PC-3 (cell line): ENCODE data around the gene ERCC6L2.

Experiments
- CTCF ChIP-seq: fragments of 300-600 bp; sonication (generic); conservative IDR thresholded peaks from 2 replicates; pipeline ENCODE4 v1.5.1; 2017; ENCODE audit warnings: antibody characterized with exemption, low read depth, mild to moderate bottlenecking, low read length
- EZH2 ChIP-seq: fragments of 300-600 bp; sonication (generic); IDR thresholded peaks from one replicate; pipeline ENCODE4 v1.6.1; 2017; ENCODE audit warnings: antibody characterized with exemption, mild to moderate bottlenecking, low read length; ENCODE audit not compliant: unreplicated experiment
- EZH2phosphoT487 ChIP-seq: fragments of 300-600 bp; sonication (generic); IDR thresholded peaks from 2 replicates; pipeline ENCODE4 v1.6.1; 2018; ENCODE audit warnings: mild to moderate bottlenecking, antibody characterized with exemption, low read length, borderline replicate concordance

DNA sequence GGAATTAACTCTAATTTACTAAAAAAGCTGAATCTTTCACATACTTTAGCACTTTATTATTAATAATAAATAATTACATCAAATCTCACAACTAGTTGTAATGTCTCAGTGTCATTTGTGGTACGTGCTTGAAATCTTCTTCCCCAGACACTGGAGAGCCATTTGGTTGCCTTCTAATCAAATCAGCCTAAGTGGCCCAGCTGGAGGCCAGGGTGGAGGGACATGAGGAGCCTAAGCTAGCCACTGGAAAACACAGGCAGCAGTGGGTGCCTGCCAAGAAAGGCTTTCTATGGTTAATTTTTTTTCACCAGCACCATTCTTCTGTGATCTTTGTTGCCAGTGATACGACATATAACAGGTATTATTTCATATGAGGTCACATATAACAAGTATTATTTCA is 117.0 kb downstream of the ERCC6L2 start:
- TF ChIP-seq CTCF (no peak), EZH2phosphoT487 (no peak), EZH2 (no peak)
